Adrenal gland (tissue), 12 donors: Measurements from ENCODE around the gene RPL4. TPM values are rescaled to one million over a fixed set of nuclear protein-coding genes. Genes with fewer than 3 reads are reported as not detected.
A peak's percentile ranks its signal among the peaks of the same experiment; 100 is the strongest.
"Not testable (repeated sequence)": the region's sequence is repeated elsewhere in the genome, so short reads cannot be mapped to it uniquely, and the experiment has no call there.

ENCODE experiments used
- DNase-seq, 7 donors: peaks; one replicate each; pipeline ENCODE4 v3.0.0-alpha.2; 2019 to 2020
- H3K27ac ChIP-seq, 5 donors: fragments of 200-600 bp; sonication (generic) in 4 of 5; 1 replicate in 3 of 5; 2 replicates in 2 of 5; pipeline versions ENCODE4 v1.5.1 to v1.8.0; 2016 to 2020; ENCODE audit warnings: mild to moderate bottlenecking in 1 of 5
- H3K27me3 ChIP-seq: fragments of 200-600 bp; 2 replicates; pipeline ENCODE4 v1.8.0; 2021
- H3K36me3 ChIP-seq, 2 donors: fragments of 200-600 bp; replicated peaks in 1 of 2; 1 replicate in 1 of 2; 2 replicates in 1 of 2; pipeline versions ENCODE4 v1.5.1 to v1.8.0; 2018 to 2022
- H3K4me1 ChIP-seq, 2 donors: fragments of 200-600 bp; replicated peaks in 1 of 2; 1 replicate in 1 of 2; 2 replicates in 1 of 2; pipeline versions ENCODE4 v1.5.1 to v1.8.0; 2018 to 2021
- H3K4me3 ChIP-seq, 4 donors: fragments of 200-600 bp; sonication (generic) in 3 of 4; one replicate each; pipeline ENCODE4 v1.5.1; 2016 to 2018
- H3K9me3 ChIP-seq, 3 donors: fragments of 200-600 bp; sonication (generic) in 1 of 3; replicated peaks in 1 of 3; 1 replicate in 2 of 3; 2 replicates in 1 of 3; pipeline versions ENCODE4 v1.5.1 to v1.8.0; 2016 to 2021
- CTCF ChIP-seq, 6 experiments: fragments of 450-650 bp in 4 of 6; fragments of 200-600 bp in 2 of 6; sonication (generic) in 1 of 6; IDR thresholded peaks; 1 replicate in 5 of 6; 2 replicates in 1 of 6; pipeline versions ENCODE4 v1.5.1 to v1.8.0; 2016 to 2021; ENCODE audit warnings: antibody characterized with exemption in 6 of 6, mild to moderate bottlenecking in 2 of 6, moderate library complexity in 1 of 6
- POLR2A ChIP-seq, 2 donors: fragments of 450-650 bp; IDR thresholded peaks; one replicate each; pipeline ENCODE4 v1.6.1; 2017; ENCODE audit warnings: antibody characterized with exemption in 2 of 2, mild to moderate bottlenecking in 2 of 2, moderate library complexity in 1 of 2
- WGBS, 4 donors: extraction: QIAGEN DNeasy Blood & Tissue Kit in 2 of 4; methylation state at CpG; one replicate each; pipeline versions ENCODE4 v1.1.5 to v1.1.7; 2013 to 2017; 5-methylcytosine and 5-hydroxymethylcytosine counted together
- intact Hi-C, 2 donors: fragments of 100-400 bp; cut with DNase I; formaldehyde crosslinking; loops; one replicate each; pipeline versions ENCODE4 v1.14.1 to v1.15.0; 2022 to 2023
- polyA plus RNA-seq, 3 donors: library from polyadenylated mRNA; stranded (reverse); fragments of 200-250 nt in 2 of 3; fragments of 350-450 nt in 1 of 3; fragmentation: Illumina TruSeq in 1 of 3; extraction: RNeasy Lipid Tissue Mini Kit (QIAGEN cat#74804) in 1 of 3; gene quantifications; one replicate each; pipeline ENCODE4 v1.2.3, GENCODE V29; 2013 to 2014
- total RNA-seq, 9 donors: library from RNA; depleted of rRNA in 4 of 9; stranded (reverse); fragments of >200 nt in 4 of 9; fragments of 120-200 nt in 1 of 9; fragmentation: NEBNext Ultra II Directional in 1 of 9; extraction: Animal tissue kit (Norgen Biotek cat#: 25700) in 1 of 9; gene quantifications; one replicate each; pipeline versions ENCODE4 v1.1.0 to v1.2.4, GENCODE V29; 2013 to 2023
- donor health status: healthy with polysubstance abuse.
- donor health status: Bipolar disorder and iron deficiency.
- donor health status: DM: yes; HTN: yes; CAD: no.
- donor health status: DM: no; HTN: no; CAD: no.
- donor health status: DM: no; HTN: no; CAD: no.
- donor health status: DM: yes; HTN: yes; CAD: no.

RPL4 gene
- total and polyA plus RNA-seq, 12 donors = 1,447 to 3,854 (median 2,471) TPM

GRCh38 chr15:66505430-66505811, 766 bp upstream of the RPL4 start:
- no peaks in the 10 kb centered on the region for H3K9me3 ChIP-seq
- DNase-seq = no peak
- WGBS, 4 donors = 0 to 3% (median 1%) methylated on average over 6 to 13 of the region's 13 CpGs
- peaks cover 0 to 28% of the 10 kb centered on the region in 2 donors for H3K36me3 ChIP-seq
- peak overlapping the region; percentile 87 to 96 (median 92) for H3K27ac ChIP-seq
- TF ChIP-seq CTCF (IDR thresholded peaks at IDR 0.05) = no peak
- peak in 1 of 2 donors; percentile 13 for TF ChIP-seq POLR2A (IDR thresholded peaks at IDR 0.05)
- intact Hi-C loops = no loop called here
- H3K4me3 ChIP-seq = peak overlapping the region; percentile 79 to 91 (median 84)
- no peaks in the 10 kb centered on the region for H3K27me3 ChIP-seq
- peaks cover 14 to 28% of the 10 kb centered on the region in 2 donors for H3K4me1 ChIP-seq

DNA sequence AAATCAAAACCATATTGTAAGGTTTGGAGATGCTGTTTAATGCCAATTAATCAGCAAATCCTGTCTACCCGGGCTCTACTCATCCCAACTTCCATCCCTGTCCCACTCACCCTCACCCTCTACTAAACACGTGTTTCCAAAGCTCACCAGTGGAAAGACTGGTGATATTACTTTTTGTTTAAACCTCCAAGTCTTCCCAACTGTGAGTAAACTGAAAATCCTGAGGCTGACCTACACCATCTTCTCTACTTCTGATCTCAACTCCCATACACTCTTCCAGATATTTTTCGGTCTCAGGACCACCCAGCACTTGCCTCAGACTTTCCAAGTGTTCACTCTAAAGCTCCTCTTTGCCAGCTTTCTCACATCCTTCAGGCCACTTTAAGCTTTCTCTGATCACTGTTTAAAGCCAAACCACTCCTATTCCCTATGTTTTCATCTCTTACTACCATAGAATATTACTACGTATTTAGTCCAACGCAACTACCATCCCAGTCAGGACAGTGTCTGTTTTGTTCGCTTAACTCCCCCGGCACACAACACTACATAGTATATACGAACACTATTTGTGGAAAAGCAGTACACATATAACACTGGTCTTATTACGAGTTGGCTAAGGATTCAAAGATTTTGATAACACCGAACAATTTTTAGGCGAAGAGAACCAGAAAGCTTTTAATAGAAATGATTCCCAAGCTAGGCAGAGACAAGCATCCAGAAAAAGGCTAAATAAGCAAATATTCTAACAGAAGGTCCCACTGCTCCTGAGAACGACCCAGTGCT, 684 bp downstream of the RPL4 start:
- peaks cover 0 to 42% of the 10 kb centered on the region in 2 donors for H3K36me3 ChIP-seq
- peak overlapping the region; percentile 80 to 91 (median 90) for H3K4me3 ChIP-seq
- H3K27me3 ChIP-seq = no peaks in the 10 kb centered on the region
- TF ChIP-seq POLR2A (IDR thresholded peaks at IDR 0.05) = no peak
- no peak for TF ChIP-seq CTCF (IDR thresholded peaks at IDR 0.05)
- no peaks in the 10 kb centered on the region for H3K9me3 ChIP-seq
- peak overlapping the region; percentile 87 to 96 (median 92) for H3K27ac ChIP-seq
- 0 to 1% (median 0%) methylated on average over 12 of the region's 12 CpGs for WGBS, 4 donors
- DNase-seq = no peak
- intact Hi-C loops = no loop called here
- peaks cover 14 to 28% of the 10 kb centered on the region in 2 donors for H3K4me1 ChIP-seq

GRCh38 chr15:66503041-66503648, 1.5 kb downstream of the RPL4 start:
- intact Hi-C loops = not testable (repeated sequence)
- H3K27ac ChIP-seq = peak overlapping the region in 2 of 5 donors; percentile 90 to 96
- H3K4me3 ChIP-seq = peak overlapping the region in 1 of 4 donors; percentile 88

DNA sequence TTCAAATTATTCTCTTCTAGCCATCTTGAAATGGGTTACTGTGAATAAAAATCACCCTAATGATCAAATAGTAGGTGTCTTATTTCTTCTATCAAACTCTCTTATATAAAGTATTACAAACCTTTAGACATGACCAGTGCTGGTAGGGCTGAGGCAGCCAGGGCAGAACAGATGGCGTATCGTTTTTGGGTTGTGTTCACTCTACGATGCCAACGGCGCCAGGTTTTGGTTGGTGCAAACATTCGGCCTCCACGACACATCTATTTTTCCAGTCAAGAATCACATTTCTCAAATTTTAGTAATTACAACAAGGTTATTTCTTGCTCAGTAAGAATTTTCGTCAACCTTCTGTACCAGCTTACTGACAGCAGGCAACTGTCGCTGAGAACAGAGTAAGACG, 2.2 kb downstream of the RPL4 start:
- TF ChIP-seq CTCF (IDR thresholded peaks at IDR 0.05) = no peak
- no peak for TF ChIP-seq POLR2A (IDR thresholded peaks at IDR 0.05)
- 79 to 84% (median 82%) methylated on average over 10 of the region's 10 CpGs for WGBS, 4 donors
- H3K27ac ChIP-seq = peak overlapping the region in 1 of 5 donors; percentile 2
- H3K4me3 ChIP-seq = peak overlapping the region in 1 of 4 donors; percentile 88
- no peaks in the 10 kb centered on the region for H3K27me3 ChIP-seq
- peaks cover 0 to 54% of the 10 kb centered on the region in 2 donors for H3K36me3 ChIP-seq
- no peaks in the 10 kb centered on the region for H3K9me3 ChIP-seq
- peaks cover 14 to 35% of the 10 kb centered on the region in 2 donors for H3K4me1 ChIP-seq
- DNase-seq = no peak
- intact Hi-C loops = no loop called here

More at GRCh38 chr15:66503041-66503648, 1.5 kb downstream of the RPL4 start:
- Histone ChIP-seq H3K4me1 (peaks cover 14 to 31% of the 10 kb centered on the region in 2 donors), H3K36me3 (peaks cover 0 to 51% of the 10 kb centered on the region in 2 donors)
- DNase-seq, H3K9me3 ChIP-seq, H3K27me3 ChIP-seq: not testable (repeated sequence)
- 41 to 49% (median 45%) methylated on average over 13 of the region's 13 CpGs for WGBS, 4 donors

- peaks cover 18 to 40% of the 10 kb centered on the region in 2 donors for H3K4me1 ChIP-seq
- H3K27ac ChIP-seq, DNase-seq, H3K27me3 ChIP-seq, intact Hi-C loops, H3K9me3 ChIP-seq, H3K4me3 ChIP-seq: not testable (repeated sequence)
- 77 to 87% (median 82%) methylated on average over 7 of the region's 7 CpGs for WGBS, 4 donors
- H3K36me3 ChIP-seq = peaks cover 0 to 54% of the 10 kb centered on the region in 2 donors
Observed at GRCh38 chr15:66500346-66500745, 4.3 kb downstream of the RPL4 start.
